Testis (tissue), 2 donors: ENCODE data around the gene ZNF768.

Experiments used
- POLR2A ChIP-seq: fragments of 450-650 bp; IDR thresholded peaks from one replicate; pipeline ENCODE4 v1.6.1; 2017; ENCODE audit warnings: antibody characterized with exemption, mild to moderate bottlenecking, moderate library complexity
- TF ChIP-seq, protein P1 (sequence below), 3 experiments: fragments of 450-650 bp in 2 of 3; fragments of 200-600 bp in 1 of 3; sonication (generic) in 1 of 3; IDR thresholded peaks; one replicate each; pipeline ENCODE4 v1.5.1; 2016 to 2019; ENCODE audit warnings: antibody characterized with exemption in 3 of 3, mild to moderate bottlenecking in 2 of 3, moderate library complexity in 1 of 3

DNA sequence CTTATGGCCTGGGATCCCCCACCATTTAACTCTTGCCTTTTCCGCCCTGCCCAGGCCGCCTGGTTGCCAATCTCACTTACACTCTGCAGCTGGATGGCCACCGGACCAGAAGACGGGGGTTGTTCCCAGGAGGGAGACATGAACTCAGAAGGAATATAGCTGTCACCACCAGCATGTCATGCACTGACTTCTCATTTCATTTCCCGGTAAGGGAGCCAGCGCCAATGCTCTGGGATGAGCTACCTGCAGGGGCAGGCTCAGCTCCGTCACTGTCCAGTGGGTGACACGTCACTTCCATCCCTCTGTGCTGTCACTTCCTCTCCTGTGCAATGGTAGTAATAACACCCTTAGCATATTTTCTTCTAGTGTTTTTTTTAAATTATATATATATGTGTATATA is 27.1 kb downstream of the ZNF768 start:
- TF ChIP-seq, protein P1, sequence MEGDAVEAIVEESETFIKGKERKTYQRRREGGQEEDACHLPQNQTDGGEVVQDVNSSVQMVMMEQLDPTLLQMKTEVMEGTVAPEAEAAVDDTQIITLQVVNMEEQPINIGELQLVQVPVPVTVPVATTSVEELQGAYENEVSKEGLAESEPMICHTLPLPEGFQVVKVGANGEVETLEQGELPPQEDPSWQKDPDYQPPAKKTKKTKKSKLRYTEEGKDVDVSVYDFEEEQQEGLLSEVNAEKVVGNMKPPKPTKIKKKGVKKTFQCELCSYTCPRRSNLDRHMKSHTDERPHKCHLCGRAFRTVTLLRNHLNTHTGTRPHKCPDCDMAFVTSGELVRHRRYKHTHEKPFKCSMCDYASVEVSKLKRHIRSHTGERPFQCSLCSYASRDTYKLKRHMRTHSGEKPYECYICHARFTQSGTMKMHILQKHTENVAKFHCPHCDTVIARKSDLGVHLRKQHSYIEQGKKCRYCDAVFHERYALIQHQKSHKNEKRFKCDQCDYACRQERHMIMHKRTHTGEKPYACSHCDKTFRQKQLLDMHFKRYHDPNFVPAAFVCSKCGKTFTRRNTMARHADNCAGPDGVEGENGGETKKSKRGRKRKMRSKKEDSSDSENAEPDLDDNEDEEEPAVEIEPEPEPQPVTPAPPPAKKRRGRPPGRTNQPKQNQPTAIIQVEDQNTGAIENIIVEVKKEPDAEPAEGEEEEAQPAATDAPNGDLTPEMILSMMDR (IDR thresholded peaks at IDR 0.05): no peak
- TF ChIP-seq POLR2A: no peak
